GM12872 (cell line): ENCODE measurements around the gene NCLN.

Experiments used
- CTCF ChIP-seq: IDR thresholded peaks from 3 replicates; pipeline ENCODE4 v1.5.1; 2011; ENCODE audit warnings: low read depth, mild to moderate bottlenecking, low read length, moderate library complexity; ENCODE audit not compliant: insufficient read depth

NCLN gene

GRCh38 chr19:3233831-3234230 is 48.1 kb downstream of the NCLN start:
- TF ChIP-seq CTCF = no peak

DNA sequence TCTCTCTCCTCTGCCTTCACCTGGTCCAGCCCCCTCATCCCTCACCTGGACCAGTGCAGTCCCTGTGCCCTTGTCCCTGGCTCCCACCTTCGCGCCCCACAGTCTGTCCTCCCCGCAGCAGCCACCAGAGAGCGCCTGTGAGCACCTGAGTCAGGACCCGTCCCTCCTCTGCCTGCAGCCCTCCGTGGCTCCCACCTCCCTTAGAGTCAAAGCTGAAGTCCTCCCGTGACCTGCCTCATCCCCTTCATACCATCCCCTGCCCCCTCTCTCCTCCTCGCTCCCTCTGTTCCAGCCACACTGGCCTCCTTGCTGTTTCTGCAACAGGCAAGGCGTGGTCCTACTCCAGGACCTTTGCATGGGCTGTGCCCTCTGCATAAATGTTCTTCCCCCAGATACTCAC is 49.1 kb downstream of the NCLN start:
- TF ChIP-seq CTCF = peak; percentile 59

- no peak for TF ChIP-seq CTCF
Observed at GRCh38 chr19:3236272-3236671, 50.5 kb downstream of the NCLN start.

DNA sequence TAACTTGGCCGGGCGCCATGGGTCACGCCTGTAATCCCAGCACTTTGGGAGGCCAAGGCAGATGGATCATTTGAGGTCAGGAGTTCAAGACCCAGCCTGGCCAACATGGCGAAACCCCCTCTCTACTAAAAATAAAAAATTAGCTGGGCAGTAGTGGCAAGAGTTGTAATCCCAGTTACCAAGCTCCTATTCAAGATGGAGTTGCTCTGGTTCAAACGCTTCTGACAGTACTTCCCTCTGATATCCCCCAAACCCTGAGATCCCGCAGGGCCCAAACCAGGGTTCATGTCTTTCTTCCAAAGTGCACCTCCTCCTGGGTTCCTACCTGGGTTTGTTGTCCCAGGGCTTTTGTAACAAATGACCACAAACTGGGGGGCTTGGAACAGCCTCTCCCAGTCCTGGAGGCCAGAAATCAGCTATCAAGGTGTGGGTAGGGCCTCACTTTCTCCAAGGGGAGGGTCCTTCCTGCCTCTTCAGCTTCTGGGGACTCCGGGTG is 52.4 kb downstream of the NCLN start:
- TF ChIP-seq CTCF = no peak

- TF ChIP-seq CTCF = no peak
Observed at GRCh38 chr19:3239367-3239766, 53.6 kb downstream of the NCLN start.

DNA sequence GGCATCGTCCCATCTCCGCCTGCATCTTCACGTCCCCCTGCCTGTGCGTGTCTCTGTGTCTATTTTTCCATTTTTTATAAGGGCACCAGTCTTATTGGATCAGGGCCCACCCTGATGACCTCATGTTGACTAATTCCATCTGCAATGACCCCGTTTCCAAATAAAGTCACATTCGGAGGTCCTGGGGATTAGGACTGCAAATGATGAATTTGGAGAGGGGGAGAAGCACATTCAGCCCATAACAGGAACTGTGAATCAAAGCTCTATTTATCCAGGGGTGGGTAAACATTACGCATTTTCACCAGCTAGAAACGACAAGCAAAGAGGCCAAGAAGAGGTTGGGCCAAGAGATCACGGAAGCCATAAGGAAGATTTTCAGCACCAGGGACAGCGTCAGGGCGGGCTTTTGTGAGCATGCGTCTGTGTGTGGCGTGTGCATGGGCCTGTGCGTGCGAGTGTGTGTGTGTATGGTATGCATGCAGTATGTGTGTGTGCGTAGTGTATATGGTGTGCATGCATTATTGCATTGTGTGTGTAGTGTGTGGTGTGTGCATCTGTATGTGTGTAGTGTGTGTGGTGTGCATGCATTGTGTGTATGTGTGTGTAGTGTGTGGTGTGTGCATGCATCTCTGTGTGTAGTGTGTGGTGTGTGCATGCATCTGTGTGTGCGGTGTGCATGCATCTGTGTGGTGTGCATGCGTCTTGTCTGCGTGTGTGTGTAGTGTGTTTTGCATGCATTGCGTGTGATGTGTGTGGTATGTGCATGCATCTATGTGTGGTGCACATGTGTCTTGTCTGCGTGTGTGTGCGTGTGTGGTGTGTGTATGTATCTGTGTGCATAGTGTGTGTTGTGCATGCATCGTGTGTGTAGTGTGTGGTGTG is 58.3 kb downstream of the NCLN start:
- TF ChIP-seq CTCF = no peak

- no peak for TF ChIP-seq CTCF
Observed at GRCh38 chr19:3245050-3245449, 59.3 kb downstream of the NCLN start.
